Endodermal cell (in vitro differentiated cells): ENCODE results near the gene ATXN7L1. TPM values are rescaled to one million over a fixed set of nuclear protein-coding genes. Genes with fewer than 3 reads are reported as not detected.

Experiments
- DNase-seq: peaks from one replicate; pipeline ENCODE4 v3.0.0-alpha.2; 2017
- H3K27ac ChIP-seq: 2 replicates; pipeline ENCODE4 v1.5.1; 2013; ENCODE audit warnings: mild to moderate bottlenecking, low read depth, low read length, moderate library complexity
- H3K27me3 ChIP-seq: 2 replicates; pipeline ENCODE4 v1.6.1; 2013; ENCODE audit warnings: mild to moderate bottlenecking, low read length, moderate library complexity; ENCODE audit not compliant: insufficient read depth, control insufficient read depth, poor library complexity, severe bottlenecking
- H3K36me3 ChIP-seq: 2 replicates; pipeline ENCODE4 v1.7.0; 2013; ENCODE audit warnings: mild to moderate bottlenecking, low read length, moderate library complexity; ENCODE audit not compliant: control insufficient read depth, insufficient read depth
- H3K4me1 ChIP-seq: one replicate; pipeline ENCODE4 v1.7.0; 2013; ENCODE audit warnings: low read length; ENCODE audit not compliant: control insufficient read depth, insufficient read depth
- H3K4me3 ChIP-seq: 2 replicates; pipeline ENCODE4 v1.5.1; 2013; ENCODE audit warnings: mild to moderate bottlenecking, low read length, moderate library complexity
- H3K9ac ChIP-seq: 2 replicates; pipeline ENCODE4 v1.6.1; 2013; ENCODE audit warnings: mild to moderate bottlenecking, low read length, moderate library complexity; ENCODE audit not compliant: poor library complexity, severe bottlenecking; ENCODE audit errors: extremely low read depth
- H3K9me3 ChIP-seq: 2 replicates; pipeline ENCODE4 v1.6.1; 2013; ENCODE audit warnings: mild to moderate bottlenecking, low read length, moderate library complexity; ENCODE audit not compliant: control insufficient read depth
- H3K27ac Mint-ChIP-seq: 2 replicates; pipeline ENCODE4 v1.8.0; 2020; ENCODE audit warnings: mixed read lengths
- H3K27me3 Mint-ChIP-seq: 2 replicates; pipeline ENCODE4 v1.8.0; 2021; ENCODE audit warnings: mild to moderate bottlenecking, mixed read lengths; ENCODE audit not compliant: insufficient read depth
- H3K36me3 Mint-ChIP-seq: 2 replicates; pipeline ENCODE4 v1.8.0; 2020; ENCODE audit warnings: low read depth, mixed read lengths
- H3K4me1 Mint-ChIP-seq: 2 replicates; pipeline ENCODE4 v1.8.0; 2020; ENCODE audit warnings: mixed read lengths
- H3K4me3 Mint-ChIP-seq: 2 replicates; pipeline ENCODE4 v1.8.0; 2020; ENCODE audit warnings: mild to moderate bottlenecking, moderate library complexity, mixed read lengths
- H3K9me3 Mint-ChIP-seq: 2 replicates; pipeline ENCODE4 v1.8.0; 2020; ENCODE audit warnings: mild to moderate bottlenecking, mixed read lengths
- WGBS, 2 experiments: methylation state at CpG; one replicate each; pipeline versions ENCODE4 v1.1.5 to v1.1.7; 2013; ENCODE audit warnings: missing lambda C conversion rate in 2 of 2, mixed read lengths in 1 of 2; ENCODE audit not compliant: insufficient coverage in 1 of 2, insufficient read length in 1 of 2; 5-methylcytosine and 5-hydroxymethylcytosine counted together
- total RNA-seq, 2 donors: library from RNA; stranded (reverse); fragmentation: NEBNext Ultra II Directional in 1 of 2; extraction: Animal tissue kit (Norgen Biotek cat#: 25700) in 1 of 2; gene quantifications; 2 replicates in 1 of 2; 3 replicates in 1 of 2; pipeline ENCODE4 v1.2.1, GENCODE V29; 2021
- TF ChIP-seq, protein P1 (sequence below): fragments of 200-600 bp; sonication (generic); conservative IDR thresholded peaks from 2 replicates; pipeline ENCODE4 v1.5.0; 2021; ENCODE audit warnings: antibody characterized with exemption, mild to moderate bottlenecking

The ATXN7L1 gene
- total RNA-seq, 2 donors from 2014 or later: 16.9 to 30.4 TPM

DNA sequence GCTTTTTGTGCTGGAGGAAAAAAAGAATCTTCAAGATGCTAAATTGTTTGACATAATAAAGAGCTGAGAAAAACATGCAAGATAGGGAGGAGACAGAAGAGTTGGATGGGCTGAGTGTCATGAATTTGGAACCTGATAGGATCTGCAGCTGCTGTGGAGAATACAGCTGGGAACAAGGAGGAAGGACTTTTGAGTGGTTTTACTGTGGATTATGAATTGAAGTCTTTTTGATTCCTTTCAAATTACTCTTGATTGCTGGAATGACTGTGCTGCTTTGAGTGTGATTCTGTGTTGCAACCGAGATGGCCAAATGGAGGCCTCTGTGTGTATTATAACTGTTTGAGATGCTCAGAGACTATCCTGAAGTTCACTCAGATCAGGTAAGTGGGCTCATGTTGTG is 299.1 kb downstream of the ATXN7L1 start:
- TF ChIP-seq, protein P1, sequence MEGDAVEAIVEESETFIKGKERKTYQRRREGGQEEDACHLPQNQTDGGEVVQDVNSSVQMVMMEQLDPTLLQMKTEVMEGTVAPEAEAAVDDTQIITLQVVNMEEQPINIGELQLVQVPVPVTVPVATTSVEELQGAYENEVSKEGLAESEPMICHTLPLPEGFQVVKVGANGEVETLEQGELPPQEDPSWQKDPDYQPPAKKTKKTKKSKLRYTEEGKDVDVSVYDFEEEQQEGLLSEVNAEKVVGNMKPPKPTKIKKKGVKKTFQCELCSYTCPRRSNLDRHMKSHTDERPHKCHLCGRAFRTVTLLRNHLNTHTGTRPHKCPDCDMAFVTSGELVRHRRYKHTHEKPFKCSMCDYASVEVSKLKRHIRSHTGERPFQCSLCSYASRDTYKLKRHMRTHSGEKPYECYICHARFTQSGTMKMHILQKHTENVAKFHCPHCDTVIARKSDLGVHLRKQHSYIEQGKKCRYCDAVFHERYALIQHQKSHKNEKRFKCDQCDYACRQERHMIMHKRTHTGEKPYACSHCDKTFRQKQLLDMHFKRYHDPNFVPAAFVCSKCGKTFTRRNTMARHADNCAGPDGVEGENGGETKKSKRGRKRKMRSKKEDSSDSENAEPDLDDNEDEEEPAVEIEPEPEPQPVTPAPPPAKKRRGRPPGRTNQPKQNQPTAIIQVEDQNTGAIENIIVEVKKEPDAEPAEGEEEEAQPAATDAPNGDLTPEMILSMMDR: no peak
- H3K27me3 Mint-ChIP-seq: no peaks in the 10 kb centered on the region
- no peak overlapping the region for H3K27ac Mint-ChIP-seq
- no peak overlapping the region for H3K4me3 Mint-ChIP-seq
- H3K36me3 Mint-ChIP-seq: peaks cover 2% of the 10 kb centered on the region
- H3K9me3 Mint-ChIP-seq: peaks cover 7% of the 10 kb centered on the region
- DNase-seq: no peak
- Histone ChIP-seq H3K9me3 (no peaks in the 10 kb centered on the region), H3K36me3 (no peaks in the 10 kb centered on the region), H3K27me3 (no peaks in the 10 kb centered on the region), H3K27ac (no peak overlapping the region), H3K4me1 (no peaks in the 10 kb centered on the region), H3K9ac (no peak overlapping the region), H3K4me3 (no peak overlapping the region)
- WGBS, 2 experiments: 90 to 100% methylated on average over 1 of the region's 1 CpG
- no peaks in the 10 kb centered on the region for H3K4me1 Mint-ChIP-seq

DNA sequence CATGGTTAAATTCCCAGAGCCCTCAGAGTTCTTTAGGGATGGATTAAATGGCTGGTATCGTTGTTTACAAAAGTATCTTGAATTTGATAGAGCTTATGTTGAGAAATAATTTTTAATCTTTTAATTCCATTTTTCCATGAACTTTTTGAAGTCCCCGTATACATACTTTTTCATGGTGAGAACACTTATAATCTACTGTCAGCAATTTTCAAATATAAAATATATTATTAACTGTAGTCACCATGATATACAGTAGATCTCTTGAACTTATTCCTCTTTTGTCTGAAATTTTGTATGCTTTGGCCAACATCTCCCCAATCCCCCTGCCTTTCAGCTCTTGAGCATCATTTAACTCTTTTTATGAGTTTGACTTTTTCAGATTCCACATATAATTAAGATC is 304.5 kb downstream of the ATXN7L1 start:
- H3K9me3 Mint-ChIP-seq: peaks cover 4% of the 10 kb centered on the region
- peaks cover 15% of the 10 kb centered on the region for H3K36me3 Mint-ChIP-seq
- H3K27me3 Mint-ChIP-seq: no peaks in the 10 kb centered on the region
- no peaks in the 10 kb centered on the region for H3K27me3 ChIP-seq
- H3K27ac Mint-ChIP-seq: no peak overlapping the region
- H3K4me3 ChIP-seq: no peak overlapping the region
- H3K4me3 Mint-ChIP-seq: no peak overlapping the region
- DNase-seq: no peak
- no peaks in the 10 kb centered on the region for H3K9me3 ChIP-seq
- WGBS, 2 experiments: 100% methylated on average over 1 of the region's 2 CpGs; no CpG with 5 or more reads in 1 of the 2 experiments
- H3K4me1 Mint-ChIP-seq: no peaks in the 10 kb centered on the region
- no peak overlapping the region for H3K9ac ChIP-seq
- H3K36me3 ChIP-seq: peaks cover 26% of the 10 kb centered on the region
- no peak overlapping the region for H3K27ac ChIP-seq
- TF ChIP-seq, protein P1: no peak
- H3K4me1 ChIP-seq: no peaks in the 10 kb centered on the region

DNA sequence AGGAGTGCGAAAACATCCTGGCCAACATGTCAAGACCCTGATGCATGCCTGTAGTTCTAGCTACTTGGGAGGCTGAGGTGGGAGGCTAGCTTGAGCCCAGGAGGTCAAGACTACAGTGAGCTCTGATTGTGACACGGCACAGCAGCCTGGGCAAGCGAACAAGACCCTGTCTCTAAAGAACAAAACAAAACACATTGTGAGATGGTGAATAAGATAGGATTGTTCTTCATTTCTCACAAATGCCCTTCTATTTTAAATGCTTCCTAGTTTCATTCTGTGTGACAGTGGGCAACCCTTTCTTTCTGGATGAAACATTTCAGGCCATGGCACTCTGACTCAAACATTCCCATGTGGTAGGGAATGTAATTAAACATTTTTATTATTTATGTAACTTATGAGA is 308.6 kb downstream of the ATXN7L1 start:
- H3K27ac ChIP-seq: no peak overlapping the region
- Mint-ChIP-seq H3K27me3 (no peaks in the 10 kb centered on the region), H3K4me3 (no peak overlapping the region), H3K36me3 (peaks cover 45% of the 10 kb centered on the region), H3K27ac (no peak overlapping the region), H3K4me1 (no peaks in the 10 kb centered on the region), H3K9me3 (no peaks in the 10 kb centered on the region)
- TF ChIP-seq, protein P1: no peak
- 84 to 97% methylated on average over 3 of the region's 3 CpGs for WGBS, 2 experiments
- H3K9ac ChIP-seq: no peak overlapping the region
- no peak overlapping the region for H3K4me3 ChIP-seq
- peaks cover 65% of the 10 kb centered on the region for H3K36me3 ChIP-seq
- H3K4me1 ChIP-seq: no peaks in the 10 kb centered on the region
- H3K9me3 ChIP-seq: no peaks in the 10 kb centered on the region
- no peak for DNase-seq
- H3K27me3 ChIP-seq: no peaks in the 10 kb centered on the region
